GM18505 (cell line): ENCODE data around the gene TFF3.

Source experiments
- ATAC-seq: cut with Tn5 transposase; IDR thresholded peaks from one replicate; pipeline ENCODE4 v1.9.1; 2021; ENCODE audit not compliant: unreplicated experiment
- POLR2A ChIP-seq: IDR thresholded peaks from 4 replicates; pipeline ENCODE4 v1.6.1; 2011; ENCODE audit warnings: borderline replicate concordance; ENCODE audit not compliant: insufficient read depth, insufficient read length; ENCODE audit errors: extremely low read depth

Gene TFF3

DNA sequence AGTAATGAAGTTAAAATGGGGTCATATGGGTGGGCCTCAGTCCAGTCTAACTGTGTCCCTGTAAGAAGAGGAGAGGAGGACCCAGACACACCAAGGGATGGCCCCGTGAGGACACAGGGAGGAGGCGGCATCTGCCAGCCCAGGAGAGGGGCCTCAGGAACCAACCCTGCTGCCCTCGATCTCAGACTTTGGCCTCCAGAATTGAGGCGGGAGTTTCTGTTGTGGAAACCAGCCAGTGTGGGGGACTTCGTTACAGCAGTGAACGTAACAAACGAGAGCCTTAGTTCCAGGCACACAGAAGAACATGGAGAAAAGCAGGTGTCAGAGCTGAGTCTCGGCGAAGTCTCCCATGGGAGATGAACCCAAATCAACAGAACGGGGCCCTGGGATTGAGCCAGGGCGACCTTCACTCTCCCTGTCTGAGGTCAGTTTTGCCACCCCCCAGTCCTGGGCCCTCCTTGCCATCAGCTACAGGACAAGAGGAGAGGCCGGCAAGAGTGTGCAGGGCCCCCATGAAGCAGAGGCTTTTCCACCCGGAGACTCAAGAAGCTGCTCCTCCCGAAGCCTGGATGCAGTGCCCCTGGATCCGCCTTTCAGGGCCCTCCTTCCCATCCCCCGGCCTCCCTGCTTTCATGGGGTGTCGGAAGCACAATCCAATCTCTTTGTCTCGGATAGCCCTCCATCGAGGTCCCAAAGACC lies 36.6 kb downstream of the TFF3 start:
- ATAC-seq = no peak
- TF ChIP-seq POLR2A = no peak

DNA sequence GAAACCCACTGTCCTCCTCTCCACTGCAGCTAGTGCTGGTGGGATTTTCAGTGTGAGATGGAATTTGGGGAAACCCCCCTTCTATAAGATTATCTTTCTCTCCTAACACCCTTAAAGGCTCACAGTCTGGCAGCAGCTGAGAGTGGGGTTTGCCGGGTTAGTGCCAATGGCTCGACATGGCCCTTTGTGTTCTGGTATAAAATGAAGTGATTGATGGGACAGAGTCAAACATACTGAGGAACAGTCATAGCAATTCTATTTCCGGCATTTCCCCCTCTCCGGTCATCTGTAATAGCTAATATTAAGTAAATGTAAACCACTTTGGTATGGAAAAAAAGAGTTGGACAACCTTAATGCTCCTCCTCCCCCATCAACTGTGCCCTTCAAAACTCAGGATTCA lies 37.6 kb downstream of the TFF3 start:
- no peak for TF ChIP-seq POLR2A
- no peak for ATAC-seq

DNA sequence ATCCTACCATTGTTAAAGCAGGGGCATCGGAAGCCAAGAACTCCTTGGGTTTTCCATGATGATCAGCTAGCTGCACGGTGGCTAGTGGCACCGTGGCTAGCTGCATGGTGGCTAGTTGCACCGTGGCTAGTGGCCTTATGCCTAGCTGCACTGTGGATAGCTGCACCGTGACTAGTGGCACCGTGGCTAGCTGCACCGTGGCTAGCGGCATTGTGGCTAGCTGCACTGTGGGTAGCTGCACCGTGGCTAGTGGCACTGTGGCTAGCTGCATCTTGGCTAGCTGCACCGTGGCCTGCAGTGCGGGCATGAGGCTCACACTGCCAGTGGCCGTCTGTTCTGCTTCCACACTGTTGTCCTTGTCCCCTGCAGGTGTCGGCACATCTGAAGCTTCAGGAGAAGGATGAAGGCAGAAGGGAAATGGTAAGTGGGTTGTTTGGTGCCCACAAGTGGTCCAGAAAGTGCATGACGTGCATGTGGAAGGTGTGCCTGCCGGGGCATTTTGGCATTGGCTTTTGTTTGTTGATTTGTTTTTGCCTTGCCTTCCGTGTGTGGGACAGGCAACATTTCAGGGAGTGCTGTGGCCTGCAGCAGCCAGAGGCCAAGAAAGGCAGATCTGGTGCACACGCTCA lies 38.6 kb downstream of the TFF3 start:
- ATAC-seq = no peak
- TF ChIP-seq POLR2A = no peak

DNA sequence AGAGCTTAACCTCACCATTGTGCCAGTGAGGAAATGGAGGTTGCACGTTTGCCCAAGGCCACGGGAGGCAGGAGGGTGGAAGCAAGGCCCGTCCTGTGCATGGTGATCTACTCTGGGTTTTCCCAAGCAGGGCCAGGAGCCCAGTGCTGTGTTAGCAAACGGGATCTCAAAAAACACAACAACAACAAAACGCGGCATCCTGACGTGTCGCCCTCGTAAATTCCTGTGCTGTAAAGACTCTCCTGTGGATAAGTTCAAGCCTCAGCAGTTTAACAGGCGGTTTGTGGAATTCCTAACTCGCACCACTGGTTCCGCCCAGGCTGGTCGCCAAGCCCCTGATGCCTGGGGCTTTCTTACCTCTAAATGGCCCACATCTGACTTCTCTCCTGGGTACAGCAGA lies 39.1 kb downstream of the TFF3 start:
- TF ChIP-seq POLR2A = no peak
- no peak for ATAC-seq

DNA sequence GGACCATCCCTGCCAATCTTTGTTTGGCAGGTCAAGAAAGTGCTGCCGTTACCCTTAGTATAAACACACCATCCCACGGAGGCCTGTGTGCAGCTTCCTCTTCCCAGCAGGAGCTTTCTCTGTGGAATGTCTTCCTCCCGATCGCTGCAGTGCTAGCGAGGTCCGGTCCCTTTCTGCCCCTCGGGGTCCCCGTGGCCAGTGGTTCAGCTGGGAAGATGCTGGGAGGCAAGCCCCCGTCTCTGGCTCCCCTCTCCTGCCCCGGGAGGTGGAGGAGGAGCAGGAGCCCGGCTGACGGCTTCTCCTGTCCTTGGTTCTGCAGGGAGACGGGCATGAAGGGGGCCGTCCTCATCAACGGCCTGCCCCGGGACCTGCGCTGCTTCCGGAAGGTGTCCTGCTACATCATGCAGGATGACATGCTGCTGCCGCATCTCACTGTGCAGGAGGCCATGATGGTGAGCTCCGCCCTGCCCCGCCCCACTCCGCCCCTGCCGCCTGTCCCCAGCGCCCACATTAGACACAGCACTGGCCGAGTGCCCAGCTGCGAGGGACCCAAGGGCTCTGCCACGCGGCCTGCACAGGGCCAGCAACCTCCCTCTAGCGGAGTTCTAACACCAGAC lies 42.1 kb downstream of the TFF3 start:
- ATAC-seq = no peak
- TF ChIP-seq POLR2A = no peak

DNA sequence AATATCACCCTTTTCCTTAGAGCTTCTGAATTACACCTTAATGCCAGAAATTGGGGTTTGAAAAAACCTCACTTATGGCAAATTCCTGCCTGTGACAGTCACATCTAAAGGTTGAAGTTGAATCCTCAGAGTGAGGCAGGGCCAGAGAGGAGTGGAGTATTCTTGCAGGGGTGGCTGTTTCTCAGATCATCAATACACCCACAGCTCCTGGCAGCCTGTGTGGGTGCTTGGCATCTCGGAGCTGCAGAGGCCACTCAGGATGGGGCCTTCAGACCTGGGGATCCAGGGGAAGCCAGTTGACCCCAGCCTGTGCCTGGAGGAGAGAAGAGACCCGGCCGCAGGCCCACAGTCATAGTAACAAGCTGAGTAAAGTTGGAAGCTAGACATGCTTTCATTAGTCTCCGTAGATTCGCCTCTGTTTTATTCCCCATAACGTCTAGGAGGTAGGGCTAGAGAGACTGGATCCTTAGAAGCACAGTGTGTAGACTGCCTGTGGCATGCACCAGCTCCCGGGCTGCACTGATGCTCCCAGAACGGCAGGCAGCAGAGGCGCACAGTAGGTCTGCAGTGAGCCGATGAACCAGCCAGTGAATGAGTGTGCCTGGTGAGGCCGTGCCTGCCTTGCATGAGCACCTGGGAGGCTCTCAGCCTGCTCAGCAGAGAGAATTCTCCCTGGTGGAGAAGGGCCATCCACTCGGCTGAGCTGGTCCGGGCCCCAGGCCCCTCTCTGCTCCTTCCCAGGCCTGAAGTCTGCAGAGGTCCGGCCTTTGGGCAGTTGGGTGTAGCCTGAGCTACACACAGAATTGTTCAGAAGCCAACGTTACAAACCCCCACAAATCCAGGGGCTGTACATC lies 42.9 kb downstream of the TFF3 start:
- TF ChIP-seq POLR2A = no peak
- no peak for ATAC-seq

DNA sequence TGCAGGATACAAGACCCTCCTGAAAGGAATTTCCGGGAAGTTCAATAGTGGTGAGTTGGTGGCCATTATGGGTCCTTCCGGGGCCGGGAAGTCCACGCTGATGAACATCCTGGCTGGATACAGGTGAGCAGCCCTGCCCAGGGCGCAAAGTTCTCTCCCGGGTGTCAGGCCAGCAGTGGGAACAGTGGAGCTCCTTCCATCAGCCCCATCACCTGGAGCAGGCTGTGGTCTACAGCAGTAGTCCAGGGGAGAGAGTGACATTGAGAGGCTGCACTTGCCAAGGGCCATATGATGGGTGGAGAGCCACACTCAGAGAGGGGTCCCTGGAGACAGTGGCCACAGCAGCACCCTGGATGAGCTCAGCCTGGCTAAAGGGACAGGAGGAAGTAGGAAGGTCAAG lies 44.1 kb downstream of the TFF3 start:
- no peak for TF ChIP-seq POLR2A
- ATAC-seq = no peak

DNA sequence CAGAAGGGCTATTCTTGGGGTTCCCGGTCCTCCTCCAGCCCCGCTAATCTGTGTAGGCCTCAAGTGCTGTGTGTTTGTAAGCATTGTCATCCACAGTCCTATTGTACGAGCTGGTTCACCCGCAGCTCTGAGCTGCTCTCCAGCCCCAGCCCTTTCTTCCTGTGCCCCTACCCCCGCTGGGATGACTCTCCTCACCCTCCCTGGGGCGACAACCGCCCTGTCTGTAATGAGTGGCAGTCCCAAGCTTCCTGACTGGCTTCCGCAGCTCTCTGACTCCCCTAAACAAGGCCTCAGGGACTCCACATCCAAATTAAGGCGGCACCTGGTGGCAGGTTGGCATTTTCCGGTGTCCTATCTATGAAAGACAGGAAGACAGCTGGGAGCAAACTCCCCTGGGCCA lies 45.8 kb downstream of the TFF3 start:
- no peak for ATAC-seq
- no peak for TF ChIP-seq POLR2A

DNA sequence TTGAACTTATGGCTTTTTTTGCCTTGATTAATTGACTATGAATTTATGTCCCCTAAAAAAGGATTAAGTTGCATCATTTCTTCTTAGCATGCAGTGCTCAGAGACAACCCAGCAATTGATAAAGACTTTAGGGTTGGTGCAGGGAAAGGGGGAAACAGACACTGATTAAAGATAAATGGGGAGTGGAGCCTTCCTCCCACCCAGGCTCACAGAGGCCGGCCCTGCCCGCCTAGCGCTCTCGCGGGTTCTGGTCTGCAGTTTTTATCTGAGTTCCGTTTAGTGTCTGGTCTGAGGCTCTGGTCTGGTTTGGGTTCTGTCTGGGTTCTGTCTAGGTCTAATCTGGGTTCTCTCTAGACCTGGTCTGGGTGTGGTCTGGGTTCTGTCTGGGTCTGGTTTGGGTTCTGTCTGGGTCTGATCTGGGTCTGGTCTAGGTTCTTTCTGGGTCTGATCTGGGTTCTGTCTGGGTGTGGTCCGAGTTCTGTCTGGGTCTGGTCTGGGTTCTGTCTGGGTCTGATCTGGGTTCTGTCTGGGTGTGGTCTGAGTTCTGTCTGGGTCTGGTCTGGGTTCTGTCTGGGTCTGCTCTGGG lies 48.1 kb downstream of the TFF3 start:
- no peak for ATAC-seq
- TF ChIP-seq POLR2A = no peak

DNA sequence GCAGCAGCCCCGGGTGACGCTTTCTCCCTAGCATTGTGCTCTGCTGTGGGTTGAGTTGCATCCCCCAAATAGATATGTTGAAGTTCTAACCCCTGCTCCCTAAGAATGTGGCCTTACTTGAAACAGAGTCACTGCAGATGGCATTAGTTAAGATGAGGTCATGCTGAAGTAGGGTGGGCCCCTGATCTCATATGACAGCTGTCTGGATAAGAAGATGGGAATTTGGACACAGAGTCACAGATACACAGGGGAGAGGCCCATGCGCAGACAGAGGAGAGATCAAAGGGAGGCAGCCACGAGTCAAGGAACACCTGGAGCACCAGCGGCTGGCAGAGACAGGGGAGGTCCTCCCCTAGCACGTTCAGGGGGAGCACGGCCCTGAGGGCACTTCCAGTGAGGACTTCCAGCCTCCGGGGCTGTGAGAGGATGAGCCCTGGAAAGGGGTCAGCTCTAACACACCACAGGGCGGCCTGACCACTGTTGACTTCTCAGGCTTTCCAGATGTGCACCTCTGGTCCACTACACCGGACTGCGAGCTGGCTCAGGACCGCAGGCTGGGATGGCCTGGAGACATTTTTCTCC lies 49.9 kb downstream of the TFF3 start:
- ATAC-seq = no peak
- TF ChIP-seq POLR2A = no peak

DNA sequence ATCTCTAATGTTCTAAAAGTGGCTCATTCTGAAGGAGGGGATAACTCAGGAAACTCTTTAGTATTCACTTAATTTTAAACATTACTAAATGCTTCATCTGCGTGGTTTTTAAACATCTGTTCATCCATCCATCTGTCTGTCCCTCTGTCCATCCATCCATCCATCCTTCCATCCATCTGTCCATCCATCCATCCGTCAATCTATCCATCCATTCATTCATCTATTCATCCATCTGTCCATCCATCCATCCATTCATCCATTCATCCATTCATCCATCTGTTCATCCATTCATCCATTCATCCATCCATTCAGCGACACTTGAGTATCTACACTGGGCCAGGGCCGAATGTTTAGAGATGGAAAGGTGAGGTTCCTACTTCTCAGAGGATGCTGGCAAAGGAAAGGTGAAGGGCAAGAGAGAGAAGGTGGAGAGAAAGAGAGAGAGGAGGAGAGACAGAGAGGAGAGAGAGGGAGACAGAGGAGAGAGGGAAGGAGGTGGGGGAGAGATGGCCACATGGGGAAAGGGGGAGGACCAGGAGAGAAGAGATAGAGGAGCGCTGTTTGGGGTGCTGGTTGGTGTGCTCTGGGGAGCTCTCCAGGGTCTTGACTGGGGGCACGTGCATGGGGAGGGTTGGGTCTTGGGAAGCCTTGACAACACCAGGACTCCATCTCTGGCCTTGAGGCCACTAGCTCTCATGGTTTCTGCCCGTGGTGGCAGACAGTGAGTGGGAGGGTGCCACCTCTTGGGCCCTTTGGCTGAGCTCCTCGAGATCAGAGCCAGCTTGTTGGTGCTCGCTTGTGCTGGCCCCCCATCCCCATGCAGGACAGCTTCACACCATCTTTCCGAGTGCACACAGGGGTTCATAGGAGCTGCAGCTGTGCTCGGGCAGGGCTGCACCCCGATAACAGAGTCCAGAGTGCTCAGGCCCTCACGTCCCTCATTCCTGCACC lies 50.7 kb downstream of the TFF3 start:
- TF ChIP-seq POLR2A = no peak
- no peak for ATAC-seq

DNA sequence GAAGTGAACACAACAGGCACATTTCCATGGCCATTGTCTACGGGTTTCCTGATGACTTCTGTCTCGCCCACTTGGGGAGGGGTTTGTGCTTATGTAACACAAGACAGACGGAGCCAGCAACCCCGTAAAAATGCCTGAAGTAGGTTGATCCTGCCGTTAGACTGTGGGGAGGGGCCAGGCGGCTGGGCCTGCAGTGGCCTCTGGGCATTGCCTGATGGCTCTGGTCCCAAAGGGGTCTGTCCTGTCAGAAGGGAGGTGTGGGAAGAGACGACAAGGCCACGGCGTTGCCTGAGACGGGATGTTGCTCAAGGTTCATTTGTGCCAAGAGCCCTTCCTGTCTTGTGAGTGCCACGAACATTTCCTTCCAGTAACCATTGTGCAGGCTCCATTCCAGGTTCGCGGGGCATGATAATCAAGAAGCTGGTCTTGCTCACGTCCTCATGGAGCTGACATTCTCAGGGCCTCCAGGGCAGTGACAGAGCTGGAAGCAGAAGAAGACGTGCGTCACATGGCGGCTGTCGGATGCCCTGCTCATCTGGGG lies 51.5 kb downstream of the TFF3 start:
- TF ChIP-seq POLR2A = no peak
- no peak for ATAC-seq

DNA sequence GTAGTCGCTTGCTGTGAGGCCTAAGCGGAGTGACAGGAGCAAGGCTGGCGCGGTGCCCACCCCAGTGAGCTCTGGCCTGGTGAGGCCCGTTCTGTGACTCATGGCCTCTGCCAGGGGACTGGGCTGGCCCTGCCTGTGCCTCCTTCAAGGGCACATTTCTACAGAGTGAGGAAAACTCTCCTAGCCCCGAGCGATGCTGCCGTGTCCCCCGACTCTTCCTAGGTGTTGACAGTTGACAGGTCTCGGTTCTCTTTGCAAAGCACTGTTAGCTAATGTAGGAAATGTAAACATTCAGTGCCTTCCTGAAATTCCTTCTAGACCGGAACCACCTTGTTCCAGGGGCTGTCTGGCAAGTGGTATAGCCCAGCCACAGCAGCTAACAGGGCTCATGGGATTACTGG lies 52.4 kb downstream of the TFF3 start:
- no peak for ATAC-seq
- TF ChIP-seq POLR2A = no peak
